NCI-H1092 (cell line): Measurements from ENCODE around the gene PLXNB2.

Source experiments
- DNase-seq: peaks from one replicate; lab custom pipeline; 2025; lab: John Stamatoyannopoulos, UW

PLXNB2 gene

DNA sequence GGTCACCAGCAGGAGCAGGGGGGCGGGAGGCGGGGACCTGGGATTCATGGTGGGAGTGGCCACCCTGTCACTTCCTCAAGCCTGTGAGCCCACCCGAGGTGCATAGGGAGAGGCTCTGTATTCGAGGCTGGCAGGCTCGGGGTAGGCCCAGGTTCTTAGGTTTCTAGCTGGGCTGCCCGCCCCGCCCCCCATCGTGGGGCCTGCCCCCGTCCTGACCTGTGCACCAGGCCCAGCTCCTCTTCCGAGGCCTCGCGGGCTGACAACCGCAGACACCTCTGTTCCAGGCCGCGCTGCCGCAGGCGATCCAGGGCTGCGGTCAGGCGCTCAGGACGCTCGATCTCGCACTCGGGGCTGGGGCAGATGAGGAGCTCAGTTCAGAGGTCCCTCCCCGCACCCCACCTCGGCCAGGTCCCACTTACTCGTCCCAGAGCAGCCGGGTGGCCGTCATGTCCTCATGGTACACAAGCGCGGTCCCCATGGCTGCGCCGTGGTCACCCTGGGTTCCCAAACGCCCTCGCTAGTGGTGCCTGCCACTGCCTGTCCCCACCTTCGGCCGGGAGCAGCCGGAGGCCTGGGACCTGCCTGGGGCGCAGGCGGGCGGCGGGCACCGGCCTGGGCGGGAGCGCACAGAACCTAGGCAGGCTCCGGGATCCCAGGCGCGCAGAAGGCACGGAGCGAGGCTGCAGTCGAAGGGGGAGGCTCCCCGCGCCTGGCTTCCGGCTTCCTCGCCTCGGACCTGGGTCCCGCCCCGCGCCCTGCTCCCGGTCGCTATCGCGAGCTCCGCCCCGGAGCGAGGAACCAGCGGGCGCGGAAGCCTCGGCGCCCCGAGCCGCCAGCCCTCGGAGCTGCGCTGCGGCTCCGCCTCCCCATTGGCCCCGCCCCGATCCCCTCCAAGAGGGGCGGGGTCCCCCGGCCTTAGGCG lies 56.6 kb downstream of the PLXNB2 start, which contains the start of gene HDAC10:
Gene HDAC10 (minus strand): TSS at position 711 of the 922 bp plus-strand sequence. CDS start 233 bp downstream, at position 478.
- DNase-seq, result no peak

DNA sequence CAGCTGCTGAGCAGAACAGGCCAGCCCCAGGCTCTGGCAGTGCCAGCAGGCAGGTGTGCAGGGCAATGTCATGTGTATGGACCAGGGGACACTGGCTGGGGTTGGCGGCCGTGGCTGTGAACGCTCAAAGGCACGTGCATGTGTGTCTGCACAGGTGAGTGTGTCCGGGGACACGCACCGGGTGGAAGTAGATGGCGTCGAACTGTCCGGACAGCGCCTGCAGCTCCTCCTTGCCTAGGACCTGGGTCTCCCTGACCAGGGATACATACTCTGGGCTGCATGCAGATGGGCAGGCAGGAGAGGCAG lies 57.2 kb downstream of the PLXNB2 start:
- DNase-seq, result no peak

DNA sequence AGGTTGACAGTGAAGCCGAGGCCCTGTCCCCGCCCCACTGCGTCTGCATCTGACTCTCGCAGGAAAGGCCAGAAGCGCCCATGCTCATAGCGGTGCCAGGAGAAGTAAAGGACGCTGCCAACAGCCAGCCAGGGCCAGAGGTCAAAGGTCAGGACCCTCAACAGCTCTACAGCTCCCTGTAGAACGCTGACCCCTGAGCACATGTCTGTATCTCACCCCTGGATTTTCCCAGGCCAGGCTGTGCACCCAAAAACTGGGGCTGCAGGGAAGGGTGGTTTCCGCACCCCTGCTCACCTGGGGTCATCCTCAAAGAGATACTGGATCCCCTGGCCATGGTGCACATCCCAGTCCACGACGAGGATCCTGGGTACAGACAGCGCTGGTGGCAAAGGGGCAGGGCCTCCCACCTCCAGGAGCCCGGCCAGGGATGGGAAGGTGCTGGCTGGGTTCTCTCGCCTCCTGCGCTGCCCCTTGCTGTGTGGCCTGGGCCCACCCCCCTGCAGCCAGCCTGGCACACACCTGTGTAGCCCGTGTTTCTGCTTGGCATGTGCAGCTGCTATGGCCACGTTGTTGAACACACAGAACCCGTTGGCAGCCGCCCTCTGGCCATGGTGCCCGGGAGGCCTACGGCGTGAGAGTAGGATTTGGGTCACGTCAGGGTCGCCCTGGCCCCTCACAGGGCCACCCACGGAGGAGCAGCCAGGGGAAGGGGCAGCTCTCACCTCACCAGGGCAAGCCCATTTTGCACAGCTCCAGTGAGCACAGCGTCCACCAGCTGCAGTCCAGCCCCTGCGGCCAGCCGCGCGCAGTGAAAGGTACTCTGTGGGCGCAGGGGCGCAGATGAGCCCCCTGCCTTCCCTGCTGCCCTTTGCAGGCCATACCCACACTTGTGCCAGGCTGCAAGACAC lies 57.9 kb downstream of the PLXNB2 start:
- no peak for DNase-seq

DNA sequence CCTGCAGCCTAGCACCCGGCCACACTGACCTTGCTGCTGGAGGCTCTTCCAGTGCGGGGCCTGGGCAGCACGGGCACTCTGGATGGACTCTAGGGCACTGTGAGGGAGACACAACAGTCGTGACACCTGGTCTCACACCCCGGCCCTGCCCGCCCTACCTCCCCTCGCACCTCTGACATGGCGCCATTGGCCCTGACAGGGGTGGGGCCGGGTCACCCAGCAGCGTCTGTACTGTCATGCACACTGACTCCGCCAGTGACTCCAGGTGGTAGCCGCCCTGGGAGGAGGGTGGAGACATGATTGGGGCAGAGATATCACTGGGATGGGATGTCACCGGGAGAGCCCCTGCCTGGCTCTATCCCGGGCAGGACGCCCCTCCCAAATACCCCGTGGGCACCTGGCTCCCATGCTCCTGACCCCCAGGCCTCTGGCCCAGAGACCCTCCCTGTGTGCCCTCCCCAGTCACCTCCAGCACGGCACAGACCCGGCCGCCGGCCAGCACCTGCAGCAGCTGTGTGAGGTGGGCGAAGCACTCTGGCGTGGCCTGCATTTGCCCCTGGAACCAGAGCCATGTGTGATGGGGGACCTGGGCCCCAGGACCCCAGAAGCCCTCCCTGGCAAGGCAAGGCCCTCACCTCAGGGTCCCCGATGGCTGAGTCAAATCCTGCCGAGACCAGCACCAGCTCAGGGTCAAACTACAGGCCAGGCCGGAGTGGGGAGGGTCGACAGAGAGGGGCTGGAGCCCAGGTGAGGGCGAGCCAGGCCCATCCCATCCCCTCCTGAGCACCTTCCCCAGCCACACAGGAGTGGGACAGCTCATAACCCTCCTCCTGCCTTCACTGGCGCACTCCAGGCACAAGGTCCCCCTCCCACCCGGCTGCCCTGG lies 59.0 kb downstream of the PLXNB2 start:
- no peak for DNase-seq

DNA sequence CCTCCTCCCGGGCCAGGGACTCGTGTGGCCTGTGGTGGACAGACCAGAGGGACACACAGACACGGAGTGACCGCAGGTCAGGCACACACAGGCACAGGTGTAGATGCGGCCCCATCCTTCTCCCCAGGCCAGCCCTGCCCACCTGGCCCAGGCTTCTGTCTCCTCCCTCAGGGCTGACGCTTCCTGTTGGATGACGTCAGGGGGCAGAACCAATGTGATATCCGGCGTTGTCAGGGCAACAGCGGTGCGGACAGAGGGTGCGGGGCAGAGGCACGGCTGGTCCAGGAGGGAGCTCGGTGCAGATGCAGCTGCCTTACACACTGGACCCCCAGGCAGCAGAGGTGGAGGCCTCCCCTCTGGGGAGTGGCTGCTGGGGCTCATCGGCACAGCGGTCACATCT lies 59.7 kb downstream of the PLXNB2 start:
- DNase-seq, result no peak

DNA sequence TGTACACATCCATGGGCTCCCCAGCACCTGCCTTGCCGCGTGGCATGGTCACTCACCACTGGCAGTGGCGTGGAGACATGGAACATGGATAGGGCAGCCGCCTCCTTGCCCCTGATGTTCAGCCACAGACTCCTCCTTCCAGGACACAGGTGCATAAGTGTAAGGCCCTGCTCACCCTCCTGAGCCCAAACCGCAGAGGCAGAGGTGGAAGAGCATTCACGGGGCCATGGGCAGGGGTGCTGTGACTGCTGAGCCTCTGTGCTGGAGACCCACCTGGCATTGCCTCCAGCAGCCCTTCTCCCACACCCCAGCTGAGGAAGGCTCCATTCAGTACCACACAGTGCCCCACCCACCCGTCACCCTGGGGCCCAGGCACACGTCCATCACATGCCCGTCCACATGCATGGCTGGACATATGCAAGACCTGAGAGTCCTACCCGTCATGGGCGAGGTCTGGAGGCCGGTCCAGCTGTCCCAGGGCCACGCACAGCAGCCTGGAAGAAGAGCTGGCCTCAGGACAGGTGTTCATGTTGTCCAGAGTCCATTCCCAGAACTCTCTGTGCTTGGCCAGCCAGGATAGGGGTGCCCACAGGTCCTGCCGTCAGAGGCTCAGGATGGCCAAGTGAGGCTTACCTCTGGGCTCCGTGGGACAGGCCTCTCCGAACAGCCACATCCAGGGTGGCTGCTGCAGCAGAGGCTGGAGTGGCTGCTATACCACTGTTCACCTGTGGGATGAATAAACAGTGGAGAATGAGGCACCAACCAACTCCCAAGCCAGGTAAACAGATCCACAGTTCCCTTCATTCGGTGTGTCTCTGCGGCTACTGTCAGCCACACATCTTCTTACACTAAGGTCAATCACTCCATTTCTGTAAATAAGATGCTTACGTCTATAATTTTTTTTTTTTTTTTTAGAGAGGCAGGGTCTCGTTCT lies 60.9 kb downstream of the PLXNB2 start:
- no peak for DNase-seq

DNA sequence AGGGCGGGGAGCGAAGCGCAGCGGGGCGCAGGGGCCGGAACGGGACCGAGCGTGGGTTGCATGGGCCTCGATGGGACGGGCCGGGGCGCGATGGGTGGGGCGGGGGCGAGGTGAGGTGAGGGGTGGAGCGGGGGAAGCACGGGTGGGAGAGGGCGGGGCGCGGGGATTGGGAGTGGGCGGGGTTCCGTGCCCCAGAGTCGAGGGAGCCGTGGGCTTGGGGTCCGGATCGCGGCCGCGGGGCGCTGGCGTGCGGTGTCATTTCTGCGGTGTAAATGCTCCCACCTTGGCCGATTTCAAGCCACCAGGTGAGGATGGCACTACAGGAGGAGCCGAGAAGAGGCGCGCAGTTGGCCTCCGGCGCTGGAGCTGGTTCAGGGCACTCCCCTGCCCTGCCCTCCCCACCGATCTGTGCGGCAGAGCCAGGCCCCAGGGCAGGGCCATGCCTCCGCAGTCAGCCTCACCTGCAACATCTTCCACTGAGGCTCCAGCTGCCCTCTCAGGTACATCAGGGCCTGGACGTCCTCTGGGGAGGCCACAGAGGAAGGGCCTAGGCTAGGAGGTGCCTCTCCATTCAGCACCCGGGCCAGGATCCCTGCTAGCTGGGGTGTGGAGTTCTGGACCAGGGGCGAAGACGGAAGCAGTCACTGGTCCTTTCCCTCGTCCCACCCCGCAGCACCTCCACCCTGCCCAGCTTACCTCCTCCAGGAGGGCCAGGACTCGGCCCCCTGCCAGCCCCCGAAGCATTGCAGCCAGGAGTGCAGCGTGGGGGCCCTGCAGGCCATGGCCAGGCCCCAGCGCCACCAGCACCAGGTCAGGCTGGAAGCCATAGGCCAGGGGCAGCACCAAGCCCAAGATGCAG lies 62.0 kb downstream of the PLXNB2 start:
- no peak for DNase-seq

DNA sequence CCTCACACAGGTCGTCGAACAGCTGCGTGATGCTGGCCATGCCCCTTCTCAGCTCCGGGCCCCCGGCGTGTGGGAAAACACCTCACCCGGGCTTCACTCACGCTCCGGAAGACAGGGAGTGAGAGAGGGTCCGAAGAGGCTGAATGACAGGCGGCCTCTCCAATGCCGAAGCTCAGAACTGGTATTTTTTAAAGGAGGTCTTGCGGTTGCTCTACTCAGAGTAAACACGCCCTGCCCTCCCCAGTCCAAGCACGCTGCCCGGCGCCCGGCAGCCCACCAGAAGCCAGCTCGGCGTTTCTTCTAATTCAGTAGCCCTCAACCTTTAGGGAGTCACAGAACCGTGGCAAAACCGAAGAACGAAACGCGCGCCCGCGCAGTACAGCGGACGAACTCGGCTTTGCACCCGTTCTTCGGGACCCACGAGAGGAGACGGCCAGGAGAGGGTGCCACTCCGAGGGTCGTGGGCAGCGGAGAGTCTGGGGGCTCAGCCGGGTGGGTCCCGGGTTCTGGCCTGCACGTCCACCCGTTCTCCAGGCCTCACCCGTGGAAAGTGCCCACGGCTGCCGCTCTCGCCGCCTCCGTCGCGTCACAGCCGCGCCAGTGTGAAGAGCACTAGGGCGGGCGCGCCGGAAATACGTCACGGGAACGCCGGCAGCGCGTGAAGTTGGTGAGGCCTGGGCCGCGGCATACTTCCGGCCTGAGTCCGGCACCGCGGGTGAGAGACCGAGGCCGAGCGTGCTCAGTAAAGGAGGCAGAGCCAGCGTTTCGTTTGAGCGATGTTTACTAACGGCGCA lies 62.8 kb downstream of the PLXNB2 start, which contains the start of gene TUBGCP6:
Gene TUBGCP6 (minus strand): TSS at position 604 of the 794 bp plus-strand sequence. CDS start 564 bp downstream, at position 40.
- DNase-seq, result peak; percentile 62

DNA sequence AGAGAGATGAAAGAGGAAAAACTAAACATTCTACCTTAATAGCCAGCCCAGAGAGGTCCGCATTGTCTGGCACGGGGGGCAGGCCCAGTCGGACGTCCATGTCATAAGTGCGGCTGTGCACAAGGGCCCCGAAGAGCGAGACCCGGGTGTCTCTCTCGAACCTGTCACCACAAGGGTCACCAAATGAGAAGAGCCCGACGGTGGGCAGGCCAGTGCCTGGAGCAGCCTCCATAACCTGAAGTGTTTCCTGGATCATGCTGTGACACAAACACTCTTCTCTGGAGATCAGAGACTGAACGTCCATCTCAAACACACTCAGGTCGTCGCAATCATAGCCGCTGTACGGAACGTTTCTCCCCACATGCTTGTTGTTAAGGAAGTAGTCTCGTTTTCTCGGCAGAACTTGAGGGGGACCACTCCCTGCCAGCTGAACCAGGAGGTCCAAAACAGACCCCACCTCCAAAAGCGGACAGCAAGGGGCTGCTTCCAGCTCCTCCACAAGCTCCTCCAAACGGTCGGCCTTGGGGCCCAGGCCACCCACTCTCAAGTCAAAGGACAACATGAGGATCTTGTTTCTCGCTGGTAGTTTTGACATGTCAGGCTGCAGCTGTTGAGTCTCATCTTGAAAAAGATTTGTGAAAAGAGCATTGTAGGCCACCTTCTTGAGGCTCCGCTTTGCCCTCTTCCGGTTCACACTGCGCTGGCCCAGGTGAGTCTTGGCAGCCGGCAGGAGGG lies 63.6 kb downstream of the PLXNB2 start:
- no peak for DNase-seq

DNA sequence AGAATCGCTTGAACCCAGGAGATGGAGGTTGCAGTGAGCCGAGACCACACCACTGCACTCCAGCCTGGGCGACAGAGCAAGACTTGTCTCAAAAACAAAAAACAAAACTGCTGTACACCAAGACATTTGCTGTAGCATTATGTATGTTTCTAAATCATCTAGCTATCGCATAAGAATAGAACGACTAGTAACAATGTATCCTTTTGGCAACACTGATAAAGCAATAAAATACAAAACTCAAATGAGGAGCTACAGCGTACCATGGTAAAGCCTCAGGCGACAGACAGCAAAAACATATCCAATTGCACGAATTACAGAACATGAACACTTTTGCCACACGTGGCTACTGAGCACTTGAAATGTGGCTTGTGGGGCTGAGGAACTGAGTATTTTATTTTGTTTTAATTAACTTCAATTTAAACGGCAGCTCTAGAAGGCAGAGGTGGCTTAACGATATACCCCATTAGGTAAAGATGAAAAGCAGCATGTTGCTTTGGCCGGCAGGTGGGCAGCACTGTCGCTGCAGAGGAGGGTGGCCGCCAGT lies 65.0 kb downstream of the PLXNB2 start:
- no peak for DNase-seq

DNA sequence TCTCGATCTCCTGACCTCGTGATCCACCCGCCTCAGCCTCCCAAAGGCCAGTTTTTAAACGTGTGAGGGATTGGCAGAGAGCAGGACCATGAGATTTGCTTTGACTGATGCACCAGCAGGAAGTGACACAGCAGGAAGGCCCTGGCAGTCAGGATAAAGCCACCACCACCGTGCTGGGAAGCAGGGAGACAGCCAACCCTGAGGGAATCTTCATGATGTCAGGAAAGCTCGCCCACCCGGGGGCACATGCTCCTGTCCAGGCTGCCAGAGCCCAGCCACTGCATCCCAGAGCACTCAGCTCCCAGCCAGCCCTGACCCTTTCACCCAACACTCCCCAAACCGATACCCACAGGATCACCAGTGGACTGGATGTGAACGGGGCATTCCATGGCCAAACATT lies 68.7 kb downstream of the PLXNB2 start:
- DNase-seq, result no peak

DNA sequence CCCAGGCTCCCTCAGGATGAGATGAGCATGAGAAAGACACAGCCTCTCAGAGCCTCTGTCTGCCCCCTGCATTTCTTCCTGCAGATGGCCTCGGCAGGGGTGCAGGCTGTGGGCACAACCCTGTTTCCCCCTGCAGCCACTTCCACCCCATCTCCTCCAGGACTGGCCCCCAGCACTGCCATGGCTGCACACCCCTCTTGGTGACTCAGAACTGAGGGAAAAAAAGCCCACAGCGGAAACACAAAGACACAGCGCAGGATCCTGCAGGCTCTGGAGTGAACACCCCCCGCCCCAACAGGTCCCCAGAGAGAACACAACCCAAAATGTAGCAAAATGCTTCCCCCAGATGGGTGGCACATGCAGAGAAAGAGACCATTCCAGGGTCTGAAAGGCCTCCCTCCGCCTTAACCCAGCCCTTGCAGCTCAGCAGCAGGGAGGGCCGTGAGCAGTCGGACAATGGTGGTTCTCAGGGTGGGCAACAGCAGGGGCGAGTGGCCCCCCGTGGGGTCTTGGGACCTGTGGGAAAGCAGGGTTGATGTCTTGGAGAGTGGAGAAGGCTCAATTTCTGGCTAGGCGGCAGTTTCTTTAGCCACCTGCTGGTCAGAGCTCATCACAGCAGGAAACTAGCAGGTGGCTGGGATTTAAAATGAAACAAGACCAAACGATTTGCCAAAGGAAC lies 70.6 kb downstream of the PLXNB2 start:
- no peak for DNase-seq

DNA sequence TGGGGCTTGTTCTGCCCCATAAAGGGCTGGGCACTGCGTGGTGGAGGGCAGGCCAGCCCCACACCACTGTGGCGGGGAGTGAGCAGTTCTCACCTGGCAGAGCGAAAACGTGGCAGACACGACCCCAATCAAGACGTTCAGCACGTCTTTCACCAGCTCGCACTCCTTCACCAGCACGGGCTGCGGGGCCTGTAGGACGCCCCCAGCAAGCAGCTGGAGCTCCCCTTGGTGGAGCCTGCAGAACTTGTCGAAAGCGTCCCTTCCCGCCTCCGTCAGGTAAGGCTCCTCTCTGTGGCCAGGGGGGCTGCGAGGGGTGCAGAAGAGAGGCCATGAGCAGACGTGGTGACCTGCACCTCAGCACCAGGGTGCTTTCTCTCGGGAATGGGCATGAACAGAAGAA lies 74.2 kb downstream of the PLXNB2 start:
- DNase-seq, result no peak

DNA sequence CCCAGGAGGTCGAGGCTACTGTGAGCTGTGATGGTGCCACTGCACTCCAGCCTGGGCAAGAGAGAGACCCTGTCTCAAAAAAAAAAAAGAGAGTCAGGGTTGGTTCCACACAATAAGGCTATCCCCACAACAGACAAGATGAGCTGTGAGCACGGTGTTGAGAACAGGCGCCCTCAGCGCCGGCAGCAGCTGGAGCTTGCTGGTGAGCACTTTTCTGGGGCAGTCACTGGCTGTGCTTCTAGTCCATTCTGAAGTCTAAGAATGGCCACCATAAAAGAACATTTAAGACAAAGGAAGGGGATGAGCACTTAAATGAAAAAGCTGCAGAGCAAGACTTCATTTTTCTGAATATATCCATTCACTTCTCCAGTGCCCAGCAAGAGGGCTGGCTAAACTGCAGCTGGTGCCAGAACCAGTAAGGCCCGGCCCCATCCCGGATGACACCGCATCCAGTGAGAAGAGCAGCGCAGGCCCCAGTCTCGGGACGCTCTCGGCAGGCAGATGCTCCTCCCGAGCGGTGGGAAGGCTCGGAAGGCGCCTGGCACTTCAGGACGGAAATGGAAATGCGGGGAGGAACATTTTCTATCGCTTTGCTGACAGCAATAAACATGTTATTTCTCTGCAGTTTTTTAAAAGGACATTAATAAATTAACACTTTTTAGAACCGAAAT lies 74.8 kb downstream of the PLXNB2 start:
- no peak for DNase-seq

DNA sequence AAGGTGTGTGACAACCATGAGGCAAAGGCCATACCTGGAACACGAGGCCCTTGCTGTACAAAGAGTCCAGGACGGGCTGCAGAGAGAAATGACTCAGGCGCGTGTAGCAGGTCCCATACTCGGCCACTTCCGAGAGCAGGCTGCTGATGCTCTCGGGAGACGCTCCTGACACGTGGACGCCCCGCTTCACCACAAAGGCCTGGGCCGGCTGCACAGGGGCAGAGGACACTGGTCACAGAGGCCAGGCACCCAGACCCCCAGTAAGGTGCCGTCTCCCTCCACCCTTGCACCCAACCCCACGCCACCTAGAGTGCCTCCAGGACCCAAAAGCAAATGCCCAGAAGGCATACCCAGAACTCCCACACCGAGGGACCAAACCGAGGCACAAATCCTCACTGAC lies 78.1 kb downstream of the PLXNB2 start:
- no peak for DNase-seq

DNA sequence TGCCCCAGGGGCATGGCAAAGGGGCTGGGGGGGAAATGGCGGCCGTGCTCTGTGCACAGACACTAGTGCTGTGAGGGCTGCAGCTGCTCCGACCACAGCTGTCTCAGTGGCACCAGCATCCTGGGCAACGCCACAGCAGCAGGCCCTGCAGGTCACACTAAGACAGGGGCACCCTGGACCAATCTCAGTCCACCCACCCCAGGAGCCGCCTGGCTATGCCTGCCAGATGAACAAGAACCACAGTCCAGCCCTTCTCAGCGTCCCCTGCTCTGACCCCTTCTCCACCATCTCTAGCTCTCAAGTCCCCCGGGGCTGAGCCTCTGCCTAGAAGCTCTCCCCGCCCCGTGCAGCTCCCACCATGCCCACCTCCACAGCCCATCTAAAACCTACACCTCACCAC lies 79.1 kb downstream of the PLXNB2 start:
- no peak for DNase-seq
